OCI-LY3 (cell line): ENCODE data around the gene OCIAD1.
"Not testable (repeated sequence)": the region's sequence is repeated elsewhere in the genome, so short reads cannot be mapped to it uniquely, and the experiment has no call there.

ENCODE experiments used
- H2AFZ ChIP-seq: fragments of 200-600, 300-600 bp; shearing (Covaris generic); 2 replicates; pipeline ENCODE4 v1.6.0; 2014; ENCODE audit warnings: antibody characterized with exemption, low read depth, low read length
- H3K27ac ChIP-seq: fragments of 200-600, 300-600 bp; sonication (generic); 2 replicates; pipeline ENCODE4 v1.5.1; 2014; ENCODE audit warnings: mild to moderate bottlenecking, low read length, moderate library complexity, mixed read lengths
- H3K27me3 ChIP-seq: fragments of 200-600, 300-600 bp; sonication (generic); 2 replicates; pipeline ENCODE4 v1.6.1; 2014; ENCODE audit warnings: low read depth, low read length, mixed read lengths
- H3K36me3 ChIP-seq: fragments of 200-600, 300-600 bp; sonication (generic); replicated peaks from 2 replicates; pipeline ENCODE3; 2014; ENCODE audit warnings: low read depth, low read length, mixed read lengths
- H3K4me1 ChIP-seq: fragments of 300-600, 200-600 bp; sonication (generic); 2 replicates; pipeline ENCODE4 v1.6.1; 2014; ENCODE audit warnings: low read length, mixed read lengths
- H3K4me2 ChIP-seq: fragments of 200-600, 300-600 bp; sonication (generic); 2 replicates; pipeline ENCODE4 v1.6.1; 2014; ENCODE audit warnings: low read length, mixed read lengths
- H3K4me3 ChIP-seq: fragments of 300-600, 200-600 bp; sonication (generic); 2 replicates; pipeline ENCODE4 v1.5.1; 2014; ENCODE audit warnings: antibody characterized with exemption, mild to moderate bottlenecking, low read length, moderate library complexity
- H3K79me2 ChIP-seq: fragments of 300-600, 200-600 bp; shearing (Covaris generic); 2 replicates; pipeline ENCODE4 v1.6.1; 2014; ENCODE audit warnings: mild to moderate bottlenecking, low read length, mixed read lengths
- H3K9ac ChIP-seq: fragments of 300-600, 200-600 bp; shearing (Covaris generic); 2 replicates; pipeline ENCODE4 v1.6.0; 2014; ENCODE audit warnings: mild to moderate bottlenecking, low read length, moderate library complexity
- H3K9me3 ChIP-seq: fragments of 200-600, 300-600 bp; shearing (Covaris generic); 2 replicates; pipeline ENCODE4 v1.6.1; 2014; ENCODE audit warnings: low read length, mixed read lengths; ENCODE audit not compliant: insufficient read depth
- H4K20me1 ChIP-seq: fragments of 200-600, 300-600 bp; sonication (generic); 2 replicates; pipeline ENCODE4 v1.6.1; 2016; ENCODE audit warnings: low read length, mixed read lengths; ENCODE audit not compliant: insufficient read depth
- EZH2phosphoT487 ChIP-seq: fragments of 200-600 bp; shearing (Covaris generic); IDR thresholded peaks from 2 replicates; pipeline ENCODE4 v1.6.1; 2018; ENCODE audit warnings: antibody characterized with exemption, mixed run types, low read depth
- TF ChIP-seq, protein P1 (sequence below): fragments of 200-600, 300-600 bp; sonication (generic); IDR thresholded peaks from 2 replicates; pipeline ENCODE4 v1.5.1; 2014; ENCODE audit warnings: antibody characterized with exemption, low read length, low read depth

OCIAD1 gene

DNA sequence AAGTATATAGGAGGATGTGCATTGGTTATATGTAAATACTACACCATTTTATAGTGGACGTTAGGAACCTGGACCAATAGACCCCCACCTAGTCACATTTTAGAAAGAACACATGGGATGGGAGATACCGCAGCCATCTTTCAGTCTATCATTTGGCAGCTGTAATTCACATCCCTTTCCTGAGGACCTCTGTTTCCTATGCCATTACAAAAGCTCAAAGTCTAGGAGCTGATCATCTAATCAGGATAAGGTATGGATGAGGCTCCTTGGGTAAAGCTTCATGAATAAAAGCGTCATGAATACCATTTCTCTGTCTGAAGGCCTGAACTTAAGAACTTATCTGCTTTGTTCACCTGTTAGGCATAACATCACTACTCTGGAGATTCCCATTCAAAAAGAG is 31.1 kb downstream of the OCIAD1 start:
- peaks cover 14% of the 10 kb centered on the region for H3K36me3 ChIP-seq
- no peak overlapping the region for H3K9ac ChIP-seq
- H3K9me3 ChIP-seq = peaks cover 4% of the 10 kb centered on the region; the same call in 1 of the 2 replicates
- H3K4me1 ChIP-seq = no peaks in the 10 kb centered on the region
- H4K20me1 ChIP-seq = no peaks in the 10 kb centered on the region
- no peak overlapping the region for H3K4me2 ChIP-seq
- H3K4me3 ChIP-seq = no peak overlapping the region
- no peaks in the 10 kb centered on the region for H3K27me3 ChIP-seq
- no peak for TF ChIP-seq EZH2phosphoT487
- TF ChIP-seq, protein P1, sequence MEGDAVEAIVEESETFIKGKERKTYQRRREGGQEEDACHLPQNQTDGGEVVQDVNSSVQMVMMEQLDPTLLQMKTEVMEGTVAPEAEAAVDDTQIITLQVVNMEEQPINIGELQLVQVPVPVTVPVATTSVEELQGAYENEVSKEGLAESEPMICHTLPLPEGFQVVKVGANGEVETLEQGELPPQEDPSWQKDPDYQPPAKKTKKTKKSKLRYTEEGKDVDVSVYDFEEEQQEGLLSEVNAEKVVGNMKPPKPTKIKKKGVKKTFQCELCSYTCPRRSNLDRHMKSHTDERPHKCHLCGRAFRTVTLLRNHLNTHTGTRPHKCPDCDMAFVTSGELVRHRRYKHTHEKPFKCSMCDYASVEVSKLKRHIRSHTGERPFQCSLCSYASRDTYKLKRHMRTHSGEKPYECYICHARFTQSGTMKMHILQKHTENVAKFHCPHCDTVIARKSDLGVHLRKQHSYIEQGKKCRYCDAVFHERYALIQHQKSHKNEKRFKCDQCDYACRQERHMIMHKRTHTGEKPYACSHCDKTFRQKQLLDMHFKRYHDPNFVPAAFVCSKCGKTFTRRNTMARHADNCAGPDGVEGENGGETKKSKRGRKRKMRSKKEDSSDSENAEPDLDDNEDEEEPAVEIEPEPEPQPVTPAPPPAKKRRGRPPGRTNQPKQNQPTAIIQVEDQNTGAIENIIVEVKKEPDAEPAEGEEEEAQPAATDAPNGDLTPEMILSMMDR = no peak
- H2AFZ ChIP-seq = no peak overlapping the region
- H3K79me2 ChIP-seq = no peaks in the 10 kb centered on the region
- H3K27ac ChIP-seq = no peak overlapping the region

DNA sequence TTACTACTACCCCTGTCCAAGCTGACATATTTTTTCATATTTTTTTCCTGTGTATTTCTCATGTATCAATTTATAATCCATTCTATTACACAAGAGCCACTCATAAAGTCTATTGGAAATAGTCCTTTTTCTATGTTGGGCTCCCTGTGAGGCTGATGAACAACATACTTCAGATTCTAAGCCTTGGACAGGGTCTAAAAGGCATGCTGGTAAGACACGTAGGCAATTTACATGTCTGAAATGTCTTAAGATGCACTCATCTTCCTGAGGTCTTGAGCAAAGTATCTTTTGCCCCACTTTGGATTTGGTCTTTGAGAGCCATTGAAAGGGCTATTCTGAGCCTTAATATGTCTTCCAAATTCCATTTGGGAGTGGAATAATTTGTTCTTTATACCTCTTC is 31.8 kb downstream of the OCIAD1 start:
- Histone ChIP-seq H3K4me2 (no peak overlapping the region), H3K4me1 (no peaks in the 10 kb centered on the region), H3K79me2 (no peaks in the 10 kb centered on the region), H2AFZ (no peak overlapping the region), H3K9me3 (peaks cover 4% of the 10 kb centered on the region; the same call in 1 of the 2 replicates), H4K20me1 (no peaks in the 10 kb centered on the region), H3K9ac (no peak overlapping the region), H3K4me3 (no peak overlapping the region), H3K27me3 (no peaks in the 10 kb centered on the region), H3K36me3 (peaks cover 12% of the 10 kb centered on the region), H3K27ac (no peak overlapping the region)
- TF ChIP-seq, protein P1 = no peak
- TF ChIP-seq EZH2phosphoT487 = no peak

DNA sequence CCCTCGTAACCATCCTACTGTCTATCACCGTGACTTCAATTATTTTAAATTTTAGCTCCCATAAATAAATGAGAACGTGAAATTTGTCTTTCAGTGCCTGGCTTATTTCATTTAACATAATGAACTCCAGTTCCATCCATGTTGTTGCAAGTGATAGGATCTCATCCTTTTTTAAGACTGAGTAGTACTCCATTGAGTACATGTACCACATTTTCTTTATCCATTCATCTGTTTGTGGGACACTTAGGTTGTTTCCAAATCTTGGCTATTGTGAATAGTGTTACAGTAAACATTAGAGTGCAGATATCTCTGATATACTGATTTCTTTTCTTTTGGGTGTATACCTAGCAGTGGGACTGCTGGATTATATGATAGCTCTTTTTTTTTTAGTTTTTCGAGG is 32.8 kb downstream of the OCIAD1 start:
- no peaks in the 10 kb centered on the region for H3K27me3 ChIP-seq
- no peak overlapping the region for H3K27ac ChIP-seq
- TF ChIP-seq, protein P1 = no peak
- TF ChIP-seq EZH2phosphoT487 = no peak
- no peaks in the 10 kb centered on the region for H4K20me1 ChIP-seq
- no peaks in the 10 kb centered on the region for H3K79me2 ChIP-seq
- H3K4me2 ChIP-seq = no peak overlapping the region
- H3K9ac ChIP-seq = no peak overlapping the region
- peaks cover 4% of the 10 kb centered on the region; the same call in 1 of the 2 replicates for H3K9me3 ChIP-seq
- H2AFZ ChIP-seq = no peak overlapping the region
- H3K36me3 ChIP-seq = peaks cover 10% of the 10 kb centered on the region
- H3K4me3 ChIP-seq = no peak overlapping the region
- H3K4me1 ChIP-seq = no peaks in the 10 kb centered on the region

DNA sequence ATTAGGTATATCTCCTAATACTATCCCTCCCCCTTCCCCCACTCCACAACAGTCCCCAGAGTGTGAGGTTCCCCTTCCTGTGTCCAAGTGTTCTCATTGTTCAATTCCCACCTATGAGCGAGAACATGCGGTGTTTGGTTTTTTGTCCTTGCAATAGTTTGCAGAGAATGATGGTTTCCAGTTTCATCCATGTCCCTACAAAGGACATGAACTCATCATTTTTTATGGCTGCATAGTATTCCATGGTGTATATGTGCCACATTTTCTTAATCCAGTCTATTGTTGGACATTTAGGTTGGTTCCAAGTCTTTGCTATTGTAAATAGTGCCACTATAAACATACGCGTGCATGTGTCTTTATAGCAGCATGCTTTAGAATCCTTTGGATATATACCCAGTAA is 33.8 kb downstream of the OCIAD1 start:
- not testable (repeated sequence) for H4K20me1 ChIP-seq, H3K4me1 ChIP-seq, H3K36me3 ChIP-seq, H3K79me2 ChIP-seq, H3K27ac ChIP-seq, H3K9ac ChIP-seq, H3K4me3 ChIP-seq, H3K9me3 ChIP-seq, H3K4me2 ChIP-seq, H2AFZ ChIP-seq, H3K27me3 ChIP-seq
